ENCODE data around the gene CFAP74.

CFAP74 gene

GRCh38 chr1:2003541-2004131 lies at the start of gene CFAP74:
Gene CFAP74 (minus strand): TSS chr1:2003786. CDS start chr1:1990956, 12,830 bp downstream.
- DNase-seq: peak; percentile 74

GRCh38 chr1:2053217-2053616 lies 49.6 kb upstream of the CFAP74 start:
- DNase-seq: no peak

- no peak for DNase-seq
These were observed 49.2 kb upstream of the CFAP74 start for GRCh38 chr1:2052756-2053155.

- DNase-seq: no peak
These were observed 48.6 kb upstream of the CFAP74 start for GRCh38 chr1:2052054-2052679.

- no peak for DNase-seq
These were observed 47.5 kb upstream of the CFAP74 start for GRCh38 chr1:2050793-2051682.

GRCh38 chr1:2050461-2050792 lies 46.8 kb upstream of the CFAP74 start:
- DNase-seq: no peak

- no peak for DNase-seq
These were observed 46.3 kb upstream of the CFAP74 start, which contains the start of gene PRKCZ for GRCh38 chr1:2049718-2050431. Gene PRKCZ (plus strand): TSS chr1:2050411. CDS start chr1:2050631, 220 bp downstream.

- DNase-seq: no peak
These were observed 45.7 kb upstream of the CFAP74 start for GRCh38 chr1:2049225-2049717.

- no peak for DNase-seq
These were observed 44.5 kb upstream of the CFAP74 start for GRCh38 chr1:2047749-2048729.

- no peak for DNase-seq
These were observed 43.6 kb upstream of the CFAP74 start for GRCh38 chr1:2046953-2047748.

GRCh38 chr1:2046174-2046917 lies 42.8 kb upstream of the CFAP74 start:
- DNase-seq: peak; percentile 60

GRCh38 chr1:2045468-2046173 lies 42.0 kb upstream of the CFAP74 start:
- no peak for DNase-seq

- DNase-seq: peak; percentile 74
These were observed 41.1 kb upstream of the CFAP74 start for GRCh38 chr1:2044510-2045319.

- no peak for DNase-seq
These were observed 40.3 kb upstream of the CFAP74 start for GRCh38 chr1:2043886-2044285.

- DNase-seq: no peak
These were observed 39.5 kb upstream of the CFAP74 start for GRCh38 chr1:2042830-2043773.

GRCh38 chr1:2041887-2042286 lies 38.3 kb upstream of the CFAP74 start:
- DNase-seq: no peak

- DNase-seq: no peak
These were observed 37.7 kb upstream of the CFAP74 start for GRCh38 chr1:2041305-2041704.

Measured in OCI-M1 (cell line).